Activated T-helper 2 cell treated with anti-CD3 and anti-CD28 coated beads, Interferon-gamma antibody, Interleukin-2, Interleukin-4, amounts not matched to agents 10 μg/mL and 5 μg/mL and 100 μg/mL, durations not matched to agents 14 hours and 24 hours and 36 hours (primary cell): ENCODE results near the gene AOPEP. TPM values are rescaled to one million over a fixed set of nuclear protein-coding genes. Genes with fewer than 3 reads are reported as not detected.

Experiments
- DNase-seq: peaks from one replicate; pipeline ENCODE4 v3.0.0; 2021; ENCODE audit warnings: low spot score
- H3K27ac Mint-ChIP-seq: one replicate; pipeline ENCODE4 v1.8.0; 2021; ENCODE audit warnings: mixed read lengths
- H3K27me3 Mint-ChIP-seq: one replicate; pipeline ENCODE4 v1.8.0; 2021; ENCODE audit warnings: low read depth, mixed read lengths
- H3K36me3 Mint-ChIP-seq: one replicate; pipeline ENCODE4 v1.8.0; 2021; ENCODE audit warnings: low read depth, mixed read lengths
- H3K4me1 Mint-ChIP-seq: one replicate; pipeline ENCODE4 v1.8.0; 2021; ENCODE audit warnings: low read depth, mixed read lengths
- H3K4me3 Mint-ChIP-seq: one replicate; pipeline ENCODE4 v1.8.0; 2021; ENCODE audit warnings: low read depth, mild to moderate bottlenecking, moderate library complexity, mixed read lengths
- H3K9me3 Mint-ChIP-seq: one replicate; pipeline ENCODE4 v1.8.0; 2021; ENCODE audit warnings: mixed read lengths
- intact Hi-C: fragments of 100-400 bp; cut with micrococcal nuclease; formaldehyde crosslinking; loops from one replicate; pipeline ENCODE4 v1.15.1; 2023
- total RNA-seq: library from RNA; stranded (reverse); gene quantifications from 2 replicates; pipeline ENCODE4 v1.2.3, GENCODE V29; 2022

The AOPEP gene
- total RNA-seq, 1 donor from 2014 or later = 24.6 TPM

GRCh38 chr9:94899464-94900221 lies 173.1 kb downstream of the AOPEP start:
- peaks cover 26% of the 10 kb centered on the region for H3K4me1 Mint-ChIP-seq
- no peaks in the 10 kb centered on the region for H3K36me3 Mint-ChIP-seq
- no peaks in the 10 kb centered on the region for H3K9me3 Mint-ChIP-seq
- no peak overlapping the region for H3K4me3 Mint-ChIP-seq
- peaks cover 6% of the 10 kb centered on the region for H3K27me3 Mint-ChIP-seq
- intact Hi-C loops = loop anchor here (1.0 to 5.0 kb wide), 2 partner anchors 24 to 37 kb away; no protein-coding TSS in a partner anchor
- no peak for DNase-seq
- no peak overlapping the region for H3K27ac Mint-ChIP-seq

- Mint-ChIP-seq H3K4me1 (peaks cover 26% of the 10 kb centered on the region), H3K36me3 (no peaks in the 10 kb centered on the region), H3K27me3 (peaks cover 9% of the 10 kb centered on the region), H3K4me3 (no peak overlapping the region), H3K9me3 (no peaks in the 10 kb centered on the region), H3K27ac (peak overlapping the region; percentile 55)
- DNase-seq = no peak
- intact Hi-C loops = loop anchor here (1.0 kb wide), 1 partner anchor 25 kb away; no protein-coding TSS in a partner anchor
Observed at GRCh38 chr9:94900222-94901018, 173.9 kb downstream of the AOPEP start.

- peak overlapping the region; percentile 55 for H3K27ac Mint-ChIP-seq
- H3K4me3 Mint-ChIP-seq = no peak overlapping the region
- intact Hi-C loops = no loop called here
- H3K36me3 Mint-ChIP-seq = no peaks in the 10 kb centered on the region
- no peak for DNase-seq
- H3K27me3 Mint-ChIP-seq = peaks cover 9% of the 10 kb centered on the region
- H3K4me1 Mint-ChIP-seq = peaks cover 26% of the 10 kb centered on the region
- H3K9me3 Mint-ChIP-seq = no peaks in the 10 kb centered on the region
Observed at GRCh38 chr9:94901019-94901363, 174.5 kb downstream of the AOPEP start.

- Mint-ChIP-seq H3K36me3 (no peaks in the 10 kb centered on the region), H3K27me3 (peaks cover 4% of the 10 kb centered on the region), H3K9me3 (no peaks in the 10 kb centered on the region), H3K4me1 (peaks cover 24% of the 10 kb centered on the region), H3K4me3 (no peak overlapping the region), H3K27ac (no peak overlapping the region)
- intact Hi-C loops = no loop called here
- no peak for DNase-seq
Observed at GRCh38 chr9:94903961-94904421, 177.5 kb downstream of the AOPEP start.

- H3K36me3 Mint-ChIP-seq = no peaks in the 10 kb centered on the region
- H3K27me3 Mint-ChIP-seq = peaks cover 4% of the 10 kb centered on the region
- H3K4me1 Mint-ChIP-seq = peaks cover 23% of the 10 kb centered on the region
- intact Hi-C loops = no loop called here
- DNase-seq = no peak
- H3K9me3 Mint-ChIP-seq = no peaks in the 10 kb centered on the region
- H3K4me3 Mint-ChIP-seq = no peak overlapping the region
- no peak overlapping the region for H3K27ac Mint-ChIP-seq
Observed at GRCh38 chr9:94904806-94905205, 178.3 kb downstream of the AOPEP start.

GRCh38 chr9:94905606-94906005 lies 179.1 kb downstream of the AOPEP start:
- peaks cover 17% of the 10 kb centered on the region for H3K4me1 Mint-ChIP-seq
- no peaks in the 10 kb centered on the region for H3K9me3 Mint-ChIP-seq
- peaks cover 4% of the 10 kb centered on the region for H3K27me3 Mint-ChIP-seq
- H3K27ac Mint-ChIP-seq = no peak overlapping the region
- no peak overlapping the region for H3K4me3 Mint-ChIP-seq
- no peaks in the 10 kb centered on the region for H3K36me3 Mint-ChIP-seq
- DNase-seq = no peak
- intact Hi-C loops = no loop called here

GRCh38 chr9:94906181-94906580 lies 179.7 kb downstream of the AOPEP start:
- no peak for DNase-seq
- Mint-ChIP-seq H3K36me3 (no peaks in the 10 kb centered on the region), H3K27me3 (peaks cover 4% of the 10 kb centered on the region), H3K4me1 (peaks cover 13% of the 10 kb centered on the region), H3K9me3 (no peaks in the 10 kb centered on the region), H3K4me3 (no peak overlapping the region), H3K27ac (no peak overlapping the region)
- intact Hi-C loops = no loop called here

GRCh38 chr9:94906713-94907112 lies 180.2 kb downstream of the AOPEP start:
- no peak for DNase-seq
- Mint-ChIP-seq H3K27ac (no peak overlapping the region), H3K9me3 (no peaks in the 10 kb centered on the region), H3K4me1 (peaks cover 11% of the 10 kb centered on the region), H3K27me3 (peaks cover 4% of the 10 kb centered on the region), H3K4me3 (no peak overlapping the region), H3K36me3 (no peaks in the 10 kb centered on the region)
- intact Hi-C loops = no loop called here

GRCh38 chr9:94907264-94907936 lies 180.9 kb downstream of the AOPEP start:
- Mint-ChIP-seq H3K4me3 (no peak overlapping the region), H3K27ac (no peak overlapping the region), H3K36me3 (no peaks in the 10 kb centered on the region), H3K9me3 (no peaks in the 10 kb centered on the region), H3K27me3 (peaks cover 4% of the 10 kb centered on the region), H3K4me1 (peaks cover 4% of the 10 kb centered on the region)
- DNase-seq = no peak
- intact Hi-C loops = no loop called here

- Mint-ChIP-seq H3K27ac (no peak overlapping the region), H3K4me1 (peaks cover 2% of the 10 kb centered on the region), H3K27me3 (peaks cover 4% of the 10 kb centered on the region), H3K9me3 (no peaks in the 10 kb centered on the region), H3K36me3 (no peaks in the 10 kb centered on the region), H3K4me3 (no peak overlapping the region)
- DNase-seq = no peak
- intact Hi-C loops = no loop called here
Observed at GRCh38 chr9:94908011-94908563, 181.6 kb downstream of the AOPEP start.

- peaks cover 4% of the 10 kb centered on the region for H3K27me3 Mint-ChIP-seq
- H3K27ac Mint-ChIP-seq = no peak overlapping the region
- no peak for DNase-seq
- no peaks in the 10 kb centered on the region for H3K9me3 Mint-ChIP-seq
- no peaks in the 10 kb centered on the region for H3K36me3 Mint-ChIP-seq
- H3K4me3 Mint-ChIP-seq = no peak overlapping the region
- intact Hi-C loops = no loop called here
- H3K4me1 Mint-ChIP-seq = peaks cover 2% of the 10 kb centered on the region
Observed at GRCh38 chr9:94908583-94909249, 182.2 kb downstream of the AOPEP start.

GRCh38 chr9:94909250-94909894 lies 182.9 kb downstream of the AOPEP start:
- no peak for DNase-seq
- Mint-ChIP-seq H3K9me3 (no peaks in the 10 kb centered on the region), H3K4me3 (no peak overlapping the region), H3K36me3 (no peaks in the 10 kb centered on the region), H3K27me3 (peaks cover 4% of the 10 kb centered on the region), H3K27ac (no peak overlapping the region), H3K4me1 (peaks cover 2% of the 10 kb centered on the region)
- intact Hi-C loops = no loop called here
